Activated CD4-positive, CD25-positive, alpha-beta regulatory T cell treated with anti-CD3 and anti-CD28 coated beads, Interleukin-2, amount 50 U/mL, for 72 hours (primary cell): Measurements from ENCODE around the gene RNMT.
A peak's percentile ranks its signal among the peaks of the same experiment; 100 is the strongest.
"Not testable (repeated sequence)": the region's sequence is repeated elsewhere in the genome, so short reads cannot be mapped to it uniquely, and the experiment has no call there.

ENCODE experiments used
- DNase-seq: peaks from one replicate; pipeline ENCODE4 v3.0.0; 2021

The RNMT gene

DNA sequence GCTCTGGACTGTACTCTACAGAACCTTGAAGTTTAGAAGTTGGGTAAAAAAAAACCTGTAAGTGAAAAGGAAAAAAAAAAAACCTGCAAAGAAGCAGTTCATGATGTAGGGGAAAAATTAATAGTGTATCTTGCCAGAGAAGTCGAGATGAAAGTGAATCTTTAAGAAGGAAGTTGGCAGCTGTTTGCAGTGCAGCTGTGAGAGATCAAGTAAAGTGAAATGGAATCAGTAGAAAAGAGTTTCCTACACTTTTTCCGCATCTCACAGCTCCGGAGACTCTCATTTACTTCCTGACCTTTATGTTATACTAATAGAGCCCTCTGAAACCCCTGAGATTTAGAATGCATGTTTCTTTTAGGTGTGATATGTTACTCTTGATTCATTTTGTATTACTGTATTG is 19.2 kb downstream of the RNMT start:
- no peak for DNase-seq

DNA sequence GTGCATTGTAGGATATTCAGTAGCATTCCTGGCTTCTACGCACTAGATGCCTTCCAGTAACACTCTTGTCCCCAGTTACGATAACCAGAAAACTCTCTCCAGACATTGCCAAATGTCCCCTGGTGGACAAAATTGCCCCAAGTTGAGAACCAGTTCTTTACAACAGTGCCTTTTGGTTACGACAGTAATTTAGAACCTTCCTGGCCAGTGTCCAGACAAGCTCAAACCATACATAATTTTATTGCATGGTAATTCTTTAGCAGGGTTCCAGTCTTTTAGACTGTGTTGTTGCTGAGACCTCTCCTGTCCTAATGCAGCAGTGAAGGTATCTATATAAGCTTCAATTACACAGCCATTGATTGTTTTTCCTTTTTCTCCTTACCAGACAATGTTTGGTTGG is 20.2 kb downstream of the RNMT start:
- DNase-seq, result no peak

DNA sequence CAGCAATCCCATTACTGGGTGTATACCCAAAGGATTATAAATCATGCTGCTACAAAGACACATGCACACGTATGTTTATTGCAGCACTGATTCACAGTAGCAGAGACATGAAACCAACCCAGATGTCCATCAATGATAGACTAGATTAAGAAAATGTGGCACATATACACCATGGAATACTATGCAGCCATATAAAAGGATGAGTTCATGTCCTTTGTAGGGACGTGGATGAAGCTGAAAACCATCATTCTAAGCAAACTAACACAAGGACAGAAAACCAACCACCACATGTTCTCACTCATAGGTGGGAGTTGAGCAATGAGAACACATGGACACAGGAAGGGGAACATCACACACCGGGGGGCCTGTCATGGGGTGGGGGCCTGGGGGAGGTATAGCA is 25.1 kb downstream of the RNMT start:
- not testable (repeated sequence) for DNase-seq

DNA sequence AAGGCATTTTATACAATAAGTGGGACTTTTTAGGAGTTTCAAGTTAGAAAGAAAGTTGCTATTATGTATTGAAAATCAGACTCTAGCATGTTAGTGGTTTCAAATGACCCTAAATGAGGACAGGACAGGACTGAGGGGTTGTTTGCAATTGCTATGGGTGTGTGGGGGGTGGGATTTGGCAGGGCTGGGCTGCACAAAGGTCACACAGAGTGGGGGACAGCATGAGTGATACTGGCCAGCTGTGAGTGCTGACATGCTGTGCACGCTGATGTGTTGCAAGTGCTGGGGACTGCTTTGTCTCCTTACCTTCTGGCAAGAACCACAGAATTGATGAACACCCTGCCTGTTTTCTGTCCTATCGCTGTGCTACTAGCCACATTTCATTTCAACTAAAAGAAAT is 29.8 kb downstream of the RNMT start:
- DNase-seq, result no peak

- DNase-seq, result no peak
Observed at GRCh38 chr18:13756671-13757070, 30.2 kb downstream of the RNMT start.

DNA sequence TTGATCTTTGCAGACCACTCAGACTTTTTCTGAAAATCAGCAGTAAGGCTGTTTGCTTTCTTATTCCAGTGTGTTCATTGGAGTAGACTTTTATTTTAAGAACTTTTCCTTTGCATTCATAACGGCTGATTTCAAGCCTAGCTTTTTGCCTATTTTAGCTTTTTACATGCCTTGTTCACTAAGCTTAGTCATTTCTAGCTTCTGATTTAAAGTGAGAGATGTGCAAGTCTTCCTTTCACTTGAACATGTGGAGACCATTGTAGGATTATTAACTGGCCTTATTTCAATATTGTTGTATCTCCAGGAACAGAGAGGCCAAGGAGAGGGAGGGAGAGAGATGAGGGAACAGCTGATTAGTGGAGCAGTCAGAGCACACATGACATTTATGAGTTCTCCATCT is 32.1 kb downstream of the RNMT start:
- DNase-seq, result no peak

GRCh38 chr18:13760047-13760446 is 33.6 kb downstream of the RNMT start:
- no peak for DNase-seq

- DNase-seq, result no peak
Observed at GRCh38 chr18:13762690-13763439, 36.4 kb downstream of the RNMT start.

DNA sequence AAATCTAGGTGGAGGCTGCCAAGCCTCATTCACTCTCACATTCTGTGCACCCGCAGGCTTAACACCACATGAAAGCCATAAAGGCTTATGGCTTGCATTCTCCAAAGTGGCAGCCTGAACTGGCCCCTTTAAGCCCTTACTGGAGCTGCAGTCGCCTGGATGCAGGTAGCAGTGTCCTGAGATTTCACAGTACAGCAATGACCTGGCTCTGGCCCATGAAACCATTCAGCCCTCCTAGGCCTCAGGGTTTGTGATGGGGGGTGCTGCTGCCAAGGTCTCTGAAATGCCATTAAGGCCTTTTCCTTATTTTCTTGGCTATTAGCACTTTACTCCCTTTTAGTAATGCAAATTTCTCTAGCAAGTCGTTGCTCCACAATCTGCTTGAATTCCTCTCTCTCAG is 48.6 kb downstream of the RNMT start:
- DNase-seq, result no peak

- no peak for DNase-seq
Observed at GRCh38 chr18:13791181-13791580, 64.7 kb downstream of the RNMT start.

- DNase-seq, result no peak
Observed at GRCh38 chr18:13793819-13794218, 67.3 kb downstream of the RNMT start.

- DNase-seq, result no peak
Observed at GRCh38 chr18:13796515-13796914, 70.0 kb downstream of the RNMT start.

GRCh38 chr18:13797157-13797611 is 70.7 kb downstream of the RNMT start:
- DNase-seq, result no peak

- no peak for DNase-seq
Observed at GRCh38 chr18:13799396-13799795, 72.9 kb downstream of the RNMT start.

- DNase-seq, result peak; percentile 44
Observed at GRCh38 chr18:13800505-13801259, 74.2 kb downstream of the RNMT start.

DNA sequence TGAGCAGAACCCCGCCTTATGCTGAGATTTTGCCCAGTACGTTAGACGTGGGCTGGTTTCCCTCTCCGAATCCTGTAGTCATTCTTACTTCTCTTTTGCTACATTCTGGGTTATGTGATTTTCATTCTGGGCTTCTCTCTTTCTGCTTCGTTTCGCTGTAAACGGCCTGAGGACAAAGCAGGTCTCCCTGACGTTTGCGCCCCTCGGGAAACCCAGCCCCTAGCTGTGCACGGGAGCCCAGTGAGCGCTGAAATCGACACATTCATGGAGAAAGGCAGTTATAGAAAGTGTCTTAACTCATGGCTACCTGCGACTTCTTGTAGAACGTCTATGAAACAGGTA is 74.8 kb downstream of the RNMT start:
- no peak for DNase-seq

DNA sequence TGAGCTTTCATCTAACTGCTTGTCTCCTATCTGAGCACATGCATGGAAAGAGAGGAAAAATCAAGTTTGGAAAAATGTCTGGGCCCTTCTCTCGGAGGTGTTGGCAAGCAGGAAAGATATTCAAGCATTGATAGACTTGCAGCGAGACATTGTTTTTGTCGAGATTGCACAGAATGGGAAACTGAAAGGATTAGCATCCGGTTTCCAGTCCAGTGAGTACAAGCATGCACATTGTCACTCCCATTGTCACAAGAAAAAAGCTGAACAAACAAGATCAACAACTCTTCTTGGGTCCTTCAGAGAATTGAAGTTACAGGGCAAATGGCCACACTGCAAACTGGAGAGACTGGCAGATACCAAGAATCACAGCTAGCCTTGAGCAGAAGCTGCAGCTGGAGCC is 77.8 kb downstream of the RNMT start:
- DNase-seq, result no peak

- DNase-seq, result no peak
Observed at GRCh38 chr18:13808294-13809042, 82.0 kb downstream of the RNMT start.

DNA sequence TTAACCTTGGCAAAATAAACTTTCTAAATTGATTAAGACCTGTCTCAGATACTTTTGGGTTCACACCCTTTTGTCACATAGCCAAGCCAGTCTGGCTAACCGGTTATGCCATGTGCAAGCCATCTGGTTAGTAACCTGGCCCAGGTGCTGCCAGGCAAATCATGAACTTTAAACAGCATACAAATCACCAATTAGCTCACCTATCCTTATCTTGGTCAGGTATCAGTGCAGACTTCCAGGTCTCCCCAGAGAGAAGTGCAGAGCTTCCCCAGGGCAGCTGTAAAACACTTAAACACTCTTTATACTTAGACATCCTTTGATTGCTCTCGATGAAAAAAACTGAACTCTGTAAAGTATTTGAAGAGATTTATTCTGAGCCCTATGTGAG is 82.6 kb downstream of the RNMT start:
- no peak for DNase-seq

DNA sequence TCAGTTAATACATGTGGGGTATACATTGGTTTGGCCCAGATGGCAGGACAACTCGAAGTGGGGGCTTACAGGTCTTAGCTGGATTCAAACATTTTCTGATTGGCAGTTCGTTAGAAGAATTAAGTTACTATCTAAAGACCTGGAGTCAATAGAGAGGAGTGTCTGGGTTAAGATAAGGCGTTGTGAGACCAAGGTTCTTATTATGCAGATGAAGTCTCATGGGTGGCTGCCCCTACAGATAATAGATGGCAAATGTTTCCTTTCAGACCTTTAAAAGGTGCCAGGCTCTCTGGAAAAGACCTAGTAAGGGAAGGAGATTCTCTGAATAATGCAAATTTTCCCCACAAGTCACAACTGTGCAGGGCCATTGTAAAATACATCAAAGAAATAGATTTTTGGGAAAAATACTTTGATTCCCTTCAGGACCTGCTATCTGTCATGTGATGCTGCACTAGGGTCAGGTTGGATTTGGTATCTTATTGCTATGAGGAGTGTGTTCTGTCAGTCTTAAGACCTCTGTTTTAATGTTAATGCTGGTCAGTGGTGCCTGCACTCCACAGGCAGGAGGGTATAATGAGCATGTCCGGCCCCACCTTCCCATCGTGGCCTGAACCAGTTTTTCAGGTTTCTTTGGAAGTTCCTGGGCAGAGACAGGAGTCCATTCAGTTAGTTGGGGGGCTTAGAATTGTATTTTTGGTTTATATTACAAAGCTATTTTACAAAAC is 83.2 kb downstream of the RNMT start:
- no peak for DNase-seq

GRCh38 chr18:13810950-13811485 is 84.5 kb downstream of the RNMT start:
- no peak for DNase-seq

- DNase-seq, result no peak
Observed at GRCh38 chr18:13811993-13812392, 85.5 kb downstream of the RNMT start.

DNA sequence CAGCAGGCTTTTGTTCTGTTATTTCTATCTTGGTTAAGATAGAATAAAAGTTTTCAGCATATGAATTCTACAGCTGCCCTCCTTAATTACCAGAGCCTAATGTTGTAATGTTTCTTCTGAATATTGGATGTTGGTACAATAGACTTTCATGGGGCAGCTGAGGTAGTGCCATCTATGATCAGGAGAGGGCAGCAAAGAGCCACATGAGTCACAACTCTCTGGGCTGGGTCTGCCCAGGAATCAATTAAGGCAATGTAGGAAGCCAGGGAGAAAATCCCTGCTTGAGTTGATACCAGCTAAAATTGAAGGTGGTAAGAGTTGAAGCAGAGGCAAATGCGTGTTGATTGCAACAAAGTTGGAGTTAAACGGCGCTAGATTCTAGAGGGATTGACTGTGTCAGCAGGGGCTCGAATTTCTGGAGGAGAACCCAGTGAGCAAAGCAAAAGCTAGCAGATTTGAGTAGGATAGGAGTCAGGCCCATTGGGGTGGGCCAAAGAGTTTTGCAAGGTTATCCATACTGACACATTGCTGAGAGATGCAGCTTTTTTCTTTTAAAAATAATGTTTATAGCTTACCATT is 86.9 kb downstream of the RNMT start:
- peak; percentile 66 for DNase-seq
